ENCODE measurements around the gene IL17RE. TPM values are rescaled to one million over a fixed set of nuclear protein-coding genes. Genes with fewer than 3 reads are reported as not detected.
"Not testable (repeated sequence)": the region's sequence is repeated elsewhere in the genome, so short reads cannot be mapped to it uniquely, and the experiment has no call there.

Gene IL17RE
- total and polyA plus RNA-seq, 10 donors = 0.57 to 5.1 (median 1.5) TPM

DNA sequence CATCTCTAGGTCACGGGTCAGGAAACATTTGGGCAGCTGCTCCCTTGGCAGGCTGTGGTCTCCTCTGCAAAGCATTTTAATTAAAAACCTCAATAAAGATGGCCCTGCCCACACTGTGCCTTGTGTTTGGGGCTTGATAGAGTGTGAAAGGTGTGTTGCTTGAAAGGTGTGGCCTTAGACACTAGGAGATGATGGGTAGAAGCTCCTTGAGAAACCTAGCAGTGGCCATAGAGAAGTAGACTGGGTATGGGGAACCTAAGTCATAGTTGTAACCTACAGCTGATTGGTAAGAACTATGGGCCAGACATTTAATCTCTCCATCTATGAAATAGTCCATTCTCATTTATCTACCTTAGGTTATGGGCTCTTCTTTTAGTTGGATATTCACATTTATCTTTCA lies 8.9 kb upstream of the IL17RE start:
- Histone ChIP-seq H3K4me1 (peaks cover 6 to 71% (median 31%) of the 10 kb centered on the region in 6 donors), H3K36me3 (peaks cover 0 to 28% (median 16%) of the 10 kb centered on the region in 6 donors), H3K27ac (peak overlapping the region in 1 of 8 donors; percentile 28), H3K4me3 (no peak overlapping the region), H3K27me3 (replicated peaks in 1 of 7) (no peaks in the 10 kb centered on the region), H3K9me3 (no peaks in the 10 kb centered on the region)
- 66 to 79% (median 68%) methylated on average over 1 of the region's 1 CpG for WGBS, 5 donors
- intact Hi-C loops (cut with DNase I; ENCODE audit: low total_unique reads) = no loop called here
- DNase-seq = peak; percentile 6
- TF ChIP-seq POLR2AphosphoS5 (IDR thresholded peaks at IDR 0.05) = no peak
- no peak for TF ChIP-seq CTCF (IDR thresholded peaks at IDR 0.05 in 8 of 11, conservative IDR thresholded peaks at IDR 0.05 in 3 of 11)
- TF ChIP-seq POLR2A (IDR thresholded peaks at IDR 0.05) = no peak

- peaks cover 0 to 28% (median 16%) of the 10 kb centered on the region in 6 donors for H3K36me3 ChIP-seq
- intact Hi-C loops (cut with DNase I; ENCODE audit: low total_unique reads); H3K4me3 ChIP-seq; H3K27me3 ChIP-seq (replicated peaks in 1 of 7); H3K9me3 ChIP-seq; DNase-seq; H3K27ac ChIP-seq: not testable (repeated sequence)
- WGBS, 5 donors = 96 to 99% (median 96%) methylated on average over 3 of the region's 3 CpGs
- peaks cover 3 to 60% (median 28%) of the 10 kb centered on the region in 6 donors for H3K4me1 ChIP-seq
These were observed 6.9 kb upstream of the IL17RE start for GRCh38 chr3:9895715-9896114.

- H3K27ac ChIP-seq = peak overlapping the region in 1 of 8 donors; percentile 38
- intact Hi-C loops (cut with DNase I; ENCODE audit: low total_unique reads) = not testable (repeated sequence)
These were observed 5.8 kb upstream of the IL17RE start for GRCh38 chr3:9896755-9897407.

DNA sequence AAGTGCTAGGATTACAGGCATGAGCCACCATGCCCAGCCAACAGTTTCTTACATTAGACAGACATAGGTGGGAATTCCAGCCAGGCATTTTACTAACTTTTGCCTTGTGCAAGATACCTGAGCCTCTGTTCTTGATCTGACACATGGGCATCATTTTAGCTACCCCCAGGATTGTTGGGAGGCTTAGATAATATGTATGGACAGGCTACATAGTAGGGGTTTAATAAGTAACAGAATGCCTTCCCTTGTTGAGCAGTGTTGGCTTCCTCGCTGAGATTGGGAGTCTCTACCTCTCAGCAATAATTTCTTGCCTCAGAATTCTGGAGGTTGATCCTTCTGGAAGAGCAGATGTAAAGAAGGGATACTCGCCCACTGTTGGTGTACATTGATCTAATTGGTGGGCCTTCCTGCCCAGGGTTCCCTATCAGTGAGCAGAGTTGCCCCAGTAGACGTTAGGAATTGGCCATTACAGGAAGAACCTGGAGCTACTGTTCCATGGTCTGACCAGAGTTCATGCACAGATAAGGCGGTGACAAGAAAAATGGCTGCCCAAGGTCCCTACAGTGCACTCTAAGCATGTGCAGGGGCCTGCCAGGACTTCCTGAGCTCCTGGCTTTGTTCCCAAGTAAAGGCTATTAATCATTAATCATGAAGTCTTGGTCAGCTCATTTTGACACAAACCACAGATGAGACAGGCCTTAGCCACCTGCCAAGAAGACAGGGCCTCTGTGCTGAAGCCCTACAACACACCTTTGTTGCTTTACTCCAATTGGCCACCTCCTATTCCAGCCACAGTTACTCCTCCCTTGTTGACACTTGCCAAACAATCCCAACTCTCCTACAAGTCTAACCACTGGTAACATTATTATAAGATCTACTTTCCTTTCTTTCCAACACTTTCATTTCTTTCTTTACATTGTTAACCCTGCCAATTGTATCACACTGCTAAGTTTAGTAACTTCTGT lies 5.0 kb upstream of the IL17RE start:
- Histone ChIP-seq H3K9me3 (no peaks in the 10 kb centered on the region), H3K4me3 (no peak overlapping the region), H3K27me3 (replicated peaks in 1 of 7) (no peaks in the 10 kb centered on the region), H3K4me1 (peaks cover 0 to 50% (median 21%) of the 10 kb centered on the region in 6 donors), H3K27ac (peak overlapping the region in 1 of 8 donors; percentile 38), H3K36me3 (peaks cover 0 to 21% (median 15%) of the 10 kb centered on the region in 6 donors)
- DNase-seq = peak; percentile 8
- no peak for TF ChIP-seq POLR2A (IDR thresholded peaks at IDR 0.05)
- WGBS, 5 donors = 49 to 71% (median 60%) methylated on average over 4 of the region's 4 CpGs
- intact Hi-C loops (cut with DNase I; ENCODE audit: low total_unique reads) = no loop called here

More at GRCh38 chr3:9896755-9897407, 5.8 kb upstream of the IL17RE start:
- H3K4me3 ChIP-seq; H3K27me3 ChIP-seq (replicated peaks in 1 of 7); H3K9me3 ChIP-seq: not testable (repeated sequence)
- peaks cover 0 to 50% (median 21%) of the 10 kb centered on the region in 6 donors for H3K4me1 ChIP-seq
- peaks cover 0 to 28% (median 16%) of the 10 kb centered on the region in 6 donors for H3K36me3 ChIP-seq
- 88 to 96% (median 91%) methylated on average over 10 of the region's 10 CpGs for WGBS, 5 donors
- peak; percentile 31 for DNase-seq

- 73 to 89% (median 78%) methylated on average over 8 of the region's 8 CpGs for whole genome bisulfite sequencing, 5 donors
- intact Hi-C loops (cut with DNase I; ENCODE audit: low total_unique reads) = no loop called here
- no peak for TF ChIP-seq POLR2AphosphoS5 (IDR thresholded peaks at IDR 0.05)
- TF ChIP-seq CTCF (IDR thresholded peaks at IDR 0.05 in 8 of 11, conservative IDR thresholded peaks at IDR 0.05 in 3 of 11) = no peak
- TF ChIP-seq POLR2A (IDR thresholded peaks at IDR 0.05) = no peak
These were observed 4.0 kb upstream of the IL17RE start for GRCh38 chr3:9898467-9899241.

More at GRCh38 chr3:9898467-9899241, 4.0 kb upstream of the IL17RE start:
- Histone ChIP-seq H3K27ac (peak overlapping the region in 1 of 8 donors; percentile 38), H3K9me3 (no peaks in the 10 kb centered on the region), H3K4me3 (no peak overlapping the region), H3K27me3 (replicated peaks in 1 of 7) (no peaks in the 10 kb centered on the region), H3K4me1 (peaks cover 0 to 48% (median 23%) of the 10 kb centered on the region in 6 donors), H3K36me3 (peaks cover 0 to 11% (median 7%) of the 10 kb centered on the region in 6 donors)
- peak; percentile 16 for DNase-seq
